ENCODE measurements around the gene XRCC4. TPM values are rescaled to one million over a fixed set of nuclear protein-coding genes. Genes with fewer than 3 reads are reported as not detected.
A peak's percentile ranks its signal among the peaks of the same experiment; 100 is the strongest.
"Not testable (repeated sequence)": the region's sequence is repeated elsewhere in the genome, so short reads cannot be mapped to it uniquely, and the experiment has no call there.

Gene XRCC4
- total RNA-seq, 1 donor from 2014 or later = 45.6 TPM

DNA sequence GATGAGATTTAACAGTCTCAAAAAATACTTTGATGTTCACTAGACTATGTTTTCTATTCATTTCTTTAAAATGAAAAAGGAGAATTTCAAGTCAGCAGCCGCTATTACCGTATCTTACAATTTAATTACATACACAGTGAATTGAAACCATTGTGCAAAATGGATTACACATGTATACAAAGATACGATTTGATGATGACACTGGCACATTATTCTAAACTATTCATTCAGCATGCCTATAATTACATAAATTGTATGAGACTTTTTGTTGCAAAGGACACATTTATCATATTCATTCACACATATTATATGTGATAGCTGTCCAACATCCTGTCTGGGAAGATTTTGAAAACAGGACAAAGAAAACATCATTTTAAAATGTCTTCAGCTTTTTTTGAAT is 275.9 kb downstream of the XRCC4 start:
- Histone ChIP-seq H4K20me1 (ENCODE audit: low read depth) (no peaks in the 10 kb centered on the region), H3K36me3 (no peaks in the 10 kb centered on the region), H3K9ac (no peak overlapping the region), H3K27me3 (no peaks in the 10 kb centered on the region), H3K4me2 (no peak overlapping the region), H3F3A (ENCODE audit: low read depth) (peaks cover 27% of the 10 kb centered on the region), H3K27ac (peak overlapping the region; percentile 89), H2AFZ (replicated peaks) (no peak overlapping the region), H3K4me3 (no peak overlapping the region), H3K4me1 (peaks cover 54% of the 10 kb centered on the region), H3K79me2 (ENCODE audit: low read depth) (no peaks in the 10 kb centered on the region), H3K9me3 (ENCODE audit: low read depth) (peaks cover 9% of the 10 kb centered on the region)
- H3K36me3 Mint-ChIP-seq = peaks cover 8% of the 10 kb centered on the region
- no peak overlapping the region for H3K27ac Mint-ChIP-seq
- no peak for DNase-seq (ENCODE audit: low spot score)
- TF ChIP-seq EZH2 (IDR thresholded peaks at IDR 0.05) = no peak
- no peak for TF ChIP-seq EZH2phosphoT487 (IDR thresholded peaks at IDR 0.05)
- TF ChIP-seq, protein P1, sequence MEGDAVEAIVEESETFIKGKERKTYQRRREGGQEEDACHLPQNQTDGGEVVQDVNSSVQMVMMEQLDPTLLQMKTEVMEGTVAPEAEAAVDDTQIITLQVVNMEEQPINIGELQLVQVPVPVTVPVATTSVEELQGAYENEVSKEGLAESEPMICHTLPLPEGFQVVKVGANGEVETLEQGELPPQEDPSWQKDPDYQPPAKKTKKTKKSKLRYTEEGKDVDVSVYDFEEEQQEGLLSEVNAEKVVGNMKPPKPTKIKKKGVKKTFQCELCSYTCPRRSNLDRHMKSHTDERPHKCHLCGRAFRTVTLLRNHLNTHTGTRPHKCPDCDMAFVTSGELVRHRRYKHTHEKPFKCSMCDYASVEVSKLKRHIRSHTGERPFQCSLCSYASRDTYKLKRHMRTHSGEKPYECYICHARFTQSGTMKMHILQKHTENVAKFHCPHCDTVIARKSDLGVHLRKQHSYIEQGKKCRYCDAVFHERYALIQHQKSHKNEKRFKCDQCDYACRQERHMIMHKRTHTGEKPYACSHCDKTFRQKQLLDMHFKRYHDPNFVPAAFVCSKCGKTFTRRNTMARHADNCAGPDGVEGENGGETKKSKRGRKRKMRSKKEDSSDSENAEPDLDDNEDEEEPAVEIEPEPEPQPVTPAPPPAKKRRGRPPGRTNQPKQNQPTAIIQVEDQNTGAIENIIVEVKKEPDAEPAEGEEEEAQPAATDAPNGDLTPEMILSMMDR (IDR thresholded peaks at IDR 0.05) = no peak
- peaks cover 19% of the 10 kb centered on the region for H3K4me1 Mint-ChIP-seq
- no peak overlapping the region for H3K4me3 Mint-ChIP-seq
- peaks cover 3% of the 10 kb centered on the region for H3K27me3 Mint-ChIP-seq (ENCODE audit: insufficient read depth, low read depth)
- H3K9me3 Mint-ChIP-seq = peaks cover 25% of the 10 kb centered on the region

GRCh38 chr5:83353774-83354173 is 276.4 kb downstream of the XRCC4 start:
- Histone ChIP-seq H3K9ac (no peak overlapping the region), H3K4me1 (peaks cover 55% of the 10 kb centered on the region), H4K20me1 (ENCODE audit: low read depth) (no peaks in the 10 kb centered on the region), H3K27ac (peak overlapping the region; percentile 89), H3K79me2 (ENCODE audit: low read depth) (no peaks in the 10 kb centered on the region), H3F3A (ENCODE audit: low read depth) (peaks cover 27% of the 10 kb centered on the region), H2AFZ (replicated peaks) (no peak overlapping the region), H3K4me3 (no peak overlapping the region), H3K4me2 (peak overlapping the region; percentile 58), H3K9me3 (ENCODE audit: low read depth) (peaks cover 9% of the 10 kb centered on the region), H3K27me3 (no peaks in the 10 kb centered on the region), H3K36me3 (no peaks in the 10 kb centered on the region)
- no peak overlapping the region for H3K4me3 Mint-ChIP-seq
- H3K9me3 Mint-ChIP-seq = peaks cover 20% of the 10 kb centered on the region
- peaks cover 19% of the 10 kb centered on the region for H3K4me1 Mint-ChIP-seq
- no peak for DNase-seq (ENCODE audit: low spot score)
- peaks cover 3% of the 10 kb centered on the region for H3K27me3 Mint-ChIP-seq (ENCODE audit: insufficient read depth, low read depth)
- TF ChIP-seq, protein P1 (IDR thresholded peaks at IDR 0.05) = no peak
- TF ChIP-seq EZH2 (IDR thresholded peaks at IDR 0.05) (no peak), EZH2phosphoT487 (IDR thresholded peaks at IDR 0.05) (no peak)
- no peak overlapping the region for H3K27ac Mint-ChIP-seq
- peaks cover 5% of the 10 kb centered on the region for H3K36me3 Mint-ChIP-seq

GRCh38 chr5:83354958-83355357 is 277.6 kb downstream of the XRCC4 start:
- Histone ChIP-seq H2AFZ (replicated peaks) (peak overlapping the region; percentile 51), H3K9ac (no peak overlapping the region), H3K9me3 (ENCODE audit: low read depth) (no peaks in the 10 kb centered on the region), H3K27me3 (no peaks in the 10 kb centered on the region), H3K36me3 (no peaks in the 10 kb centered on the region), H3K4me3 (no peak overlapping the region), H4K20me1 (ENCODE audit: low read depth) (no peaks in the 10 kb centered on the region), H3K4me1 (peaks cover 55% of the 10 kb centered on the region), H3K27ac (peak overlapping the region; percentile 89), H3F3A (ENCODE audit: low read depth) (peaks cover 27% of the 10 kb centered on the region), H3K79me2 (ENCODE audit: low read depth) (no peaks in the 10 kb centered on the region), H3K4me2 (peak overlapping the region; percentile 58)
- H3K9me3 Mint-ChIP-seq = peaks cover 11% of the 10 kb centered on the region
- H3K4me3 Mint-ChIP-seq = no peak overlapping the region
- peaks cover 3% of the 10 kb centered on the region for H3K27me3 Mint-ChIP-seq (ENCODE audit: insufficient read depth, low read depth)
- H3K4me1 Mint-ChIP-seq = peaks cover 19% of the 10 kb centered on the region
- no peak for TF ChIP-seq EZH2phosphoT487 (IDR thresholded peaks at IDR 0.05)
- TF ChIP-seq EZH2 (IDR thresholded peaks at IDR 0.05) = no peak
- TF ChIP-seq, protein P1 (IDR thresholded peaks at IDR 0.05) = no peak
- H3K36me3 Mint-ChIP-seq = peaks cover 2% of the 10 kb centered on the region
- H3K27ac Mint-ChIP-seq = peak overlapping the region; percentile 70
- DNase-seq (ENCODE audit: low spot score) = peak; percentile 77

DNA sequence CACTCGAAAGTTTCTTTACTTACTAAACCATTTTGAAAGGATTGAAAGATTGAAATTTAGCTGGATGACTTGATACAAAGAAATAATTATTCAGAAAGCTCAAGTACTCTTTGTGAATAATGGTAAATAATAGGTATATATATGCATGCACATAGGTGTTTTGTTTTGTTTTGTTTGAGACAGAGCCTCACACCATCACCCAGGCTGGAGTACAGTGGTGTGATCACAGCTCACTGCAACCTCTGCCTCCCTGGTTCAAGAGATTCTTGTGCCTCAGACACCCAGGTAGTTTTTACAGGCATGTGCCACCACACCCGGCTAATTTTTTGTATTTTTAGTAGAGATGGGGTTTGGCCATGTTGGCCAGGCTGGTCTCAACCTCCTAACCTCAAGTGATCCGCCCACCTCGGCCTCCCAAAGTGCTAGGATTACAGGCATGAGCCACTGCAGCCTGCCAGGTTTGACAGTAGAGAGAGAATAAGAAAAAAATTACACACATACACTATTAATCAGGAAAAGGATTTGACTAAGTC is 278.2 kb downstream of the XRCC4 start:
- not testable (repeated sequence) for H3K79me2 ChIP-seq (ENCODE audit: low read depth); H3K9me3 ChIP-seq (ENCODE audit: low read depth); H3K27me3 ChIP-seq; H3K4me3 ChIP-seq; H4K20me1 ChIP-seq (ENCODE audit: low read depth); H3K4me3 Mint-ChIP-seq; H3K36me3 Mint-ChIP-seq; H3K36me3 ChIP-seq; DNase-seq (ENCODE audit: low spot score); H3K27me3 Mint-ChIP-seq (ENCODE audit: insufficient read depth, low read depth); H3K9ac ChIP-seq; H3K9me3 Mint-ChIP-seq
- Histone ChIP-seq H3K4me2 (peak overlapping the region; percentile 58), H3F3A (ENCODE audit: low read depth) (peaks cover 27% of the 10 kb centered on the region), H3K4me1 (peaks cover 55% of the 10 kb centered on the region), H3K27ac (peak overlapping the region; percentile 89), H2AFZ (replicated peaks) (peak overlapping the region; percentile 51)
- peaks cover 19% of the 10 kb centered on the region for H3K4me1 Mint-ChIP-seq
- H3K27ac Mint-ChIP-seq = peak overlapping the region; percentile 70

Measured in neural progenitor cell (in vitro differentiated cells).